Astrocyte (in vitro differentiated cells and primary cell): ENCODE data around the gene ATP2C2. TPM values are rescaled to one million over a fixed set of nuclear protein-coding genes. Genes with fewer than 3 reads are reported as not detected.

Source experiments
- DNase-seq: peaks from one replicate; pipeline ENCODE4 v3.0.0-alpha.2; 2010; ENCODE audit warnings: low read depth
- FAIRE-seq: peaks from 2 replicates; lab custom pipeline; 2011; peaks lifted over from hg19 to GRCh38; lab: Jason Lieb, UNC
- H2AFZ ChIP-seq: 2 replicates; pipeline ENCODE4 v1.6.0; 2012; ENCODE audit warnings: low read depth, low read length, inconsistent platforms
- H3K27ac ChIP-seq: 2 replicates; pipeline ENCODE4 v1.5.1; 2011; ENCODE audit warnings: low read depth, low read length, inconsistent platforms
- H3K27me3 ChIP-seq: 2 replicates; pipeline ENCODE4 v1.6.0; 2011; ENCODE audit warnings: low read length, inconsistent platforms; ENCODE audit not compliant: insufficient read depth
- H3K36me3 ChIP-seq: 2 replicates; pipeline ENCODE4 v1.5.1; 2011; ENCODE audit warnings: low read length, inconsistent platforms; ENCODE audit not compliant: insufficient read depth
- H3K4me1 ChIP-seq: 2 replicates; pipeline ENCODE4 v1.5.1; 2011; ENCODE audit warnings: low read length, inconsistent platforms; ENCODE audit not compliant: insufficient read depth
- H3K4me2 ChIP-seq: 2 replicates; pipeline ENCODE4 v1.6.0; 2012; ENCODE audit warnings: low read length, inconsistent platforms
- H3K4me3 ChIP-seq: 2 replicates; pipeline ENCODE4 v1.5.1; 2011; ENCODE audit warnings: low read depth, mild to moderate bottlenecking, low read length, inconsistent platforms; ENCODE audit not compliant: insufficient read depth
- H3K79me2 ChIP-seq: 2 replicates; pipeline ENCODE4 v1.6.0; 2012; ENCODE audit warnings: mild to moderate bottlenecking, low read length, inconsistent platforms; ENCODE audit not compliant: insufficient read depth
- H3K9ac ChIP-seq: 2 replicates; pipeline ENCODE4 v1.6.0; 2012; ENCODE audit warnings: mild to moderate bottlenecking, low read length, inconsistent platforms
- H3K9me3 ChIP-seq: 2 replicates; pipeline ENCODE4 v1.5.1; 2012; ENCODE audit warnings: low read depth, mild to moderate bottlenecking, low read length, inconsistent platforms; ENCODE audit not compliant: insufficient read depth
- H4K20me1 ChIP-seq: 2 replicates; pipeline ENCODE4 v1.6.0; 2012; ENCODE audit warnings: low read length, inconsistent platforms; ENCODE audit not compliant: insufficient read depth
- H3K27ac Mint-ChIP-seq: one replicate; pipeline ENCODE4 v1.8.0; 2021; ENCODE audit warnings: mild to moderate bottlenecking, mixed read lengths; ENCODE audit not compliant: unreplicated experiment
- H3K27me3 Mint-ChIP-seq: one replicate; pipeline ENCODE4 v1.8.0; 2021; ENCODE audit warnings: low read depth, mixed read lengths; ENCODE audit not compliant: unreplicated experiment
- H3K36me3 Mint-ChIP-seq: one replicate; pipeline ENCODE4 v1.8.0; 2021; ENCODE audit warnings: low read depth, mixed read lengths; ENCODE audit not compliant: unreplicated experiment
- H3K4me1 Mint-ChIP-seq: one replicate; pipeline ENCODE4 v1.8.0; 2021; ENCODE audit warnings: low read depth, mixed read lengths; ENCODE audit not compliant: unreplicated experiment
- H3K4me3 Mint-ChIP-seq: one replicate; pipeline ENCODE4 v1.8.0; 2021; ENCODE audit warnings: mild to moderate bottlenecking, moderate library complexity, mixed read lengths; ENCODE audit not compliant: unreplicated experiment
- H3K9me3 Mint-ChIP-seq: one replicate; pipeline ENCODE4 v1.8.0; 2021; ENCODE audit warnings: mild to moderate bottlenecking, mixed read lengths; ENCODE audit not compliant: unreplicated experiment
- EZH2 ChIP-seq: IDR thresholded peaks from 2 replicates; pipeline ENCODE4 v1.6.1; 2012; ENCODE audit warnings: mild to moderate bottlenecking, low read length, inconsistent platforms; ENCODE audit not compliant: insufficient read depth
- total RNA-seq: library from RNA; stranded (reverse); gene quantifications from 2 replicates; pipeline ENCODE4 v1.2.1, GENCODE V29; 2021
- TF ChIP-seq, protein P1 (sequence below): IDR thresholded peaks from 2 replicates; pipeline ENCODE4 v1.5.1; 2011; ENCODE audit warnings: low read depth, mild to moderate bottlenecking, inconsistent platforms, low read length, moderate library complexity; ENCODE audit not compliant: insufficient read depth

ATP2C2 gene
- total RNA-seq, 1 donor from 2014 or later: 0.41 TPM

DNA sequence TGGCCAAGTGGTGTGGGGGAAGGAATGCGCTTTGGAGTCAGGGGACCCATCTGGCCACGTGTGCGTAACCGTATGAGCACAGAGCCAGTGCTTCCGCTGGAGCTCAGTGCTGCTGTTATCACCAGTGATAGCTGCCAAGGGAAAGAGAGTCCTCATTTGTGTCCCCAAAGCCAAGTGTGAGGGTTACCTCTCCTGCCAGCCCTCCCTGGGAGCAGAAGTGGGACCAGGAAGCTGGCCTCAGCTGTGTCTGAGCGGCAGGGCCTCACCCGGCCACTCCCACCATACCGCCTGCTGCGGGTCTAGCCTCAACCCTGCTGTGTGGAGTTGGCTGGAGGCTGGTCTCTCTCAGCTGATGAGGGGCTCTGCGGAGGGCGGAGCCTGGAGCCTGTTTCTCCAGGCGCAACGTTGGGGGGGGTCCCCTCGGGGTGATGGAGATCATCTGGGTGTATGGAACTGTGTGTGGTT lies 91.6 kb downstream of the ATP2C2 start:
- Mint-ChIP-seq H3K4me1 (no peaks in the 10 kb centered on the region), H3K9me3 (no peaks in the 10 kb centered on the region), H3K27me3 (no peaks in the 10 kb centered on the region), H3K4me3 (no peak overlapping the region), H3K27ac (no peak overlapping the region), H3K36me3 (peaks cover 33% of the 10 kb centered on the region)
- H3K36me3 ChIP-seq: no peaks in the 10 kb centered on the region
- H3K4me2 ChIP-seq: no peak overlapping the region
- no peak overlapping the region for H3K27ac ChIP-seq
- no peak overlapping the region for H3K9ac ChIP-seq
- no peak overlapping the region for H2AFZ ChIP-seq
- no peak overlapping the region for H3K4me3 ChIP-seq
- H4K20me1 ChIP-seq: peaks cover 21% of the 10 kb centered on the region
- FAIRE-seq (no peak), DNase-seq (no peak)
- no peaks in the 10 kb centered on the region for H3K9me3 ChIP-seq
- no peak for TF ChIP-seq EZH2
- TF ChIP-seq, protein P1, sequence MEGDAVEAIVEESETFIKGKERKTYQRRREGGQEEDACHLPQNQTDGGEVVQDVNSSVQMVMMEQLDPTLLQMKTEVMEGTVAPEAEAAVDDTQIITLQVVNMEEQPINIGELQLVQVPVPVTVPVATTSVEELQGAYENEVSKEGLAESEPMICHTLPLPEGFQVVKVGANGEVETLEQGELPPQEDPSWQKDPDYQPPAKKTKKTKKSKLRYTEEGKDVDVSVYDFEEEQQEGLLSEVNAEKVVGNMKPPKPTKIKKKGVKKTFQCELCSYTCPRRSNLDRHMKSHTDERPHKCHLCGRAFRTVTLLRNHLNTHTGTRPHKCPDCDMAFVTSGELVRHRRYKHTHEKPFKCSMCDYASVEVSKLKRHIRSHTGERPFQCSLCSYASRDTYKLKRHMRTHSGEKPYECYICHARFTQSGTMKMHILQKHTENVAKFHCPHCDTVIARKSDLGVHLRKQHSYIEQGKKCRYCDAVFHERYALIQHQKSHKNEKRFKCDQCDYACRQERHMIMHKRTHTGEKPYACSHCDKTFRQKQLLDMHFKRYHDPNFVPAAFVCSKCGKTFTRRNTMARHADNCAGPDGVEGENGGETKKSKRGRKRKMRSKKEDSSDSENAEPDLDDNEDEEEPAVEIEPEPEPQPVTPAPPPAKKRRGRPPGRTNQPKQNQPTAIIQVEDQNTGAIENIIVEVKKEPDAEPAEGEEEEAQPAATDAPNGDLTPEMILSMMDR: no peak
- no peaks in the 10 kb centered on the region for H3K4me1 ChIP-seq
- no peaks in the 10 kb centered on the region for H3K27me3 ChIP-seq
- H3K79me2 ChIP-seq: no peaks in the 10 kb centered on the region

DNA sequence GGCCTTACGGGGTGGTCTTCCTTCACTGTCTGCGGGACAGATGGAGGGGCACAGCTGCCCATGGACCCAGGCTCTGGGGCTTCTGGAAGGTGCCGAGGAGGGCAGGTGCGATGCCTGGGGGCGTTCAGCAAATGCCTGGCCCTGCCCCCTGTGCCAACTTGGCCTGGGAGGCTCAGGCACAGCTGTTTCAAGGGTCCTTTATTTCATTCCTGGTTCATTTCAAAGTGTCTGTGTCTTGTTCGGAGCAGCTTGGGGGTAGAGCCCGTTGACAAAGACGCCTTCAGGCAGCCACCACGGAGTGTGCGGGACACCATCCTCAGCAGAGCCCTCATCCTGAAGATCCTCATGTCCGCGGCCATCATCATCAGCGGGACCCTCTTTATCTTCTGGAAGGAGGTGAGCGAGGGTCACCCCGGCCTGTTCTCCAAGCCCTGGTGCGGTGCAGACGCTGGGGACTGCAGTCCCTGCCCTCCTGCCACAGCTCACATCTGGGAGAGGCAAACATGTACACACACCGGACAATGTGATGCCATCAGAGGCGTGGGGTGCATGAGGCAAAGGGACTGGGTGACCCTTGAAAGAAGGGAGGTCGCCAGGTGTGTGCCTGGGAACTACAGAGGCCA lies 92.2 kb downstream of the ATP2C2 start:
- H3K36me3 Mint-ChIP-seq: peaks cover 36% of the 10 kb centered on the region

DNA sequence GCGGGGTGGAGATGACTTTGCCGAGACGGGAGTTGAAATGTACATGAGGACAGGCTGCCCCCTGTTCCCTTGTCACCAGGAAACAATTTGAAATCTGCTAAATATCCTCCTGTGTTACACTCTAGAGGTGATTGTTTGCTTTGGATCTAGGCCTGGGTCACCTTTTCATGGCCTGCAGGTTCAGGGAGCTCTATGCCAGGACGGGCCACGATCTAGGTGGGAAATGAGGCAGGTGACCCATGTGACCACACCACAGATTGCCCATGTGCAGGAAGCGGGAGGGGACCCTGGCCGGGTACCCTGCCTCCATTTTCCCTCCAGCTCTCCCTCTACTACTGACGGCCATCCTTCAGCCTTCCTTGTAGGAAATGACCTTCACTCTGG lies 92.7 kb downstream of the ATP2C2 start:
- Histone ChIP-seq H3K79me2 (no peaks in the 10 kb centered on the region), H3K4me2 (no peak overlapping the region), H2AFZ (no peak overlapping the region), H3K36me3 (no peaks in the 10 kb centered on the region), H3K4me3 (no peak overlapping the region), H4K20me1 (peaks cover 25% of the 10 kb centered on the region), H3K9ac (no peak overlapping the region), H3K27me3 (no peaks in the 10 kb centered on the region), H3K27ac (no peak overlapping the region), H3K9me3 (no peaks in the 10 kb centered on the region), H3K4me1 (no peaks in the 10 kb centered on the region)
- no peak for FAIRE-seq
- no peak for TF ChIP-seq EZH2
- no peaks in the 10 kb centered on the region for H3K27me3 Mint-ChIP-seq
- no peaks in the 10 kb centered on the region for H3K4me1 Mint-ChIP-seq
- no peaks in the 10 kb centered on the region for H3K9me3 Mint-ChIP-seq
- DNase-seq: no peak
- peaks cover 39% of the 10 kb centered on the region for H3K36me3 Mint-ChIP-seq
- no peak overlapping the region for H3K4me3 Mint-ChIP-seq
- H3K27ac Mint-ChIP-seq: no peak overlapping the region

More for the DNA sequence above, 92.2 kb downstream of the ATP2C2 start:
- no peaks in the 10 kb centered on the region for H3K4me1 Mint-ChIP-seq
- Histone ChIP-seq H3K9me3 (no peaks in the 10 kb centered on the region), H3K4me1 (no peaks in the 10 kb centered on the region), H2AFZ (no peak overlapping the region), H3K4me2 (no peak overlapping the region), H3K9ac (no peak overlapping the region), H3K4me3 (no peak overlapping the region), H3K79me2 (no peaks in the 10 kb centered on the region), H3K27me3 (no peaks in the 10 kb centered on the region), H3K36me3 (no peaks in the 10 kb centered on the region), H3K27ac (no peak overlapping the region), H4K20me1 (peaks cover 25% of the 10 kb centered on the region)
- FAIRE-seq (no peak), DNase-seq (no peak)
- no peaks in the 10 kb centered on the region for H3K27me3 Mint-ChIP-seq
- no peaks in the 10 kb centered on the region for H3K9me3 Mint-ChIP-seq
- no peak overlapping the region for H3K4me3 Mint-ChIP-seq
- TF ChIP-seq, protein P1: no peak
- TF ChIP-seq EZH2: no peak
- peak overlapping the region; percentile 53 for H3K27ac Mint-ChIP-seq
